Hematopoietic multipotent progenitor cell treated with erythropoietin and hydrocortisone succinate and interleukin-3 and kit ligand, for 8 days (in vitro differentiated cells): ENCODE measurements around the gene MUS81.
"Not testable (repeated sequence)": the region's sequence is repeated elsewhere in the genome, so short reads cannot be mapped to it uniquely, and the experiment has no call there.

Experiments used
- DNase-seq: peaks from one replicate; pipeline ENCODE4 v3.0.0-alpha.2; 2015

MUS81 gene

DNA sequence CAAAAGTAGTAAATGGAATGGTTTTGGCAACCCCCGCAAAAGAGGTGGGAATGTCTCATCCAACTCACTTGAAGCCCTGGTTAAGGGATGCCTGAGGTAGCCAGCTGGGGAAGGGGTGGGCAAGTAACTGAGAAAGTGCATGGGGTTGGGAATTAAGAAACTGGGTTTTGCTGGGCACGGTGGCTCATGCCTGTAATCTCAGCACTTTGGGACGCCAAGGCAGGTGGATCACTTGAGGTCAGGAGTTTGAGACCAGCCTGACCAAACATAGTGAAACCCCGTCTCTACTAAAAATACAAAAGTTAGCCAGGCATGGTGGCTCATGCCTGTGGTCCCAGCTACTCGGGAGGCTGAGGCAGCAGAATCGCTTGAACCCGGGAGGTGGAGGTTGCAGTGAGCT lies 11.5 kb upstream of the MUS81 start:
- not testable (repeated sequence) for DNase-seq

- DNase-seq: no peak
Measured at GRCh38 chr11:65849366-65849765, 10.9 kb upstream of the MUS81 start.

DNA sequence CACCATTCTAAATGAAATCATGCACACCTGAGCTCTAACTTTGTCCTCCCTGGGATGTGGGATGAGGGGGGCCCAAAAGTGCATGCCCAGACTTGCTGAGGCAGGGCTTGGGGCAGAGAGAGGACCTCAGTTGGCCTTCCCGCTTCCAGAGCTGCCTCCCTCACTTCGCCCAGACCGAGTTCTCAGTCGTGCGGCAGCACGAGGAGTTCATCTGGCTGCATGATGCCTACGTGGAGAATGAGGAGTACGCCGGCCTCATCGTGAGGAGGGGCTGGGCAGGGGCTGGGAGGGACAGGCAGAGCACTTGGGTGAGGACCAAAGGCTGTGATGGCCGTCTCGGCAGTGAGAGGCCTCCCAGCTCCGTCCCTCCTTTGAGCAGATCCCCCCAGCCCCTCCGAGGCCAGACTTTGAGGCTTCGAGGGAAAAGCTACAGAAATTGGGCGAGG lies 10.4 kb upstream of the MUS81 start:
- no peak for DNase-seq

DNA sequence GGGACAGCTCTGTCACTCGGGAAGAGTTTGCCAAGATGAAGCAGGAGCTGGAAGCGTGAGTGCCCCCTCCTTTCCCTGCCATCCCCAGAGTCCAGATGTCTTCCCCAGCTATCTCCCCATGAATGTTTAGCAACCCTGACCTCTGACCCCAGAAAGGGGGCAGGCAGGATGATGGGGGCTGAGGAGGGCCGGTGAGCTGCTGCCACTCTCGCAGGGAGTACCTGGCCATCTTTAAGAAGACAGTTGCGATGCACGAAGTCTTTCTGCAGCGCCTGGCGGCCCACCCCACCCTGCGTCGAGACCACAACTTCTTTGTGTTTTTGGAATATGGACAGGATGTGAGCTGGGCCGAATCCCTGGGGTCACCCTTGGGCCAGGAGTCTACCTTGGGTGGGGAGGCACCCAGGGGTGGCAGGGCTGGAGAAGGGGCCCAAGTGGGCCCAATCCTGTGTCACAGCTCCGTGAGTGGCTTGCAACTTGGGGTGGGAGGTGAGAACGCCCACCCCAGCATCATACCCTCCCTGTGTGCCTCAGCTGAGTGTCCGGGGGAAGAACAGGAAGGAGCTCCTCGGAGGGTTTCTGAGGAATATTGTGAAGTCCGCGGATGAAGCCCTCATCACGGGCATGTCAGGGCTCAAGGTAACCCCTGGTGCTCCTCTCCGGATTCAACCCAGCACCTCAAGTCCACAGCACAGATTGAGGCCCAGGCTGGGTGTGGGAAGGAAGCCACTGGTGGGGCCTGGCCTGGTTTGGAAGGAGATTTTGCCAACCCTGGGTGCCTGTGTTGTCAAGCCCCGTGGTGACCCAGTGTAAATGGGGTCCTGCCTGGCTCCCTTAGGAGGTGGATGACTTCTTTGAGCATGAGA lies 9.8 kb upstream of the MUS81 start:
- no peak for DNase-seq

DNA sequence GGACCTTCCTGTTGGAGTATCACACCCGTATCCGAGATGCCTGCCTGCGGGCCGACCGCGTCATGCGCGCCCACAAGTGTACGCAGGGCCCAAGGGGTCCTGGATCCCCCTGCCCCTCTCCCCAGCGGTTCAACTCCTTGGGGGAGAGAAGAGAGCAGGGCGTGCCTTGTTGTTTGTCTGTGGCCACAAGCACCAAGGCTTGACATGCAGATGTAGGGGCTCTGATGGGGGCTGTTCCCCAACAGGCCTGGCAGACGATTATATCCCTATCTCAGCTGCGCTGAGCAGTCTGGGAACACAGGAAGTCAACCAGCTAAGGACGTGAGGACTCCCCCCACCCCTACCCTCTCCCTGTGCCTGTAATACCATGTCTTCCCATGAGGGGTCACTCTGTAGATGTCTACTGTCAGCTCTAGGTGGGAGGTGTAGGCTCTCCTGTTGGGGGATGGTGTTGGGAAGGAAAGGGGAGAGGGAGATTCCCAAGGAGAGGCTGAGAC lies 9.1 kb upstream of the MUS81 start:
- peak; percentile 54 for DNase-seq

DNA sequence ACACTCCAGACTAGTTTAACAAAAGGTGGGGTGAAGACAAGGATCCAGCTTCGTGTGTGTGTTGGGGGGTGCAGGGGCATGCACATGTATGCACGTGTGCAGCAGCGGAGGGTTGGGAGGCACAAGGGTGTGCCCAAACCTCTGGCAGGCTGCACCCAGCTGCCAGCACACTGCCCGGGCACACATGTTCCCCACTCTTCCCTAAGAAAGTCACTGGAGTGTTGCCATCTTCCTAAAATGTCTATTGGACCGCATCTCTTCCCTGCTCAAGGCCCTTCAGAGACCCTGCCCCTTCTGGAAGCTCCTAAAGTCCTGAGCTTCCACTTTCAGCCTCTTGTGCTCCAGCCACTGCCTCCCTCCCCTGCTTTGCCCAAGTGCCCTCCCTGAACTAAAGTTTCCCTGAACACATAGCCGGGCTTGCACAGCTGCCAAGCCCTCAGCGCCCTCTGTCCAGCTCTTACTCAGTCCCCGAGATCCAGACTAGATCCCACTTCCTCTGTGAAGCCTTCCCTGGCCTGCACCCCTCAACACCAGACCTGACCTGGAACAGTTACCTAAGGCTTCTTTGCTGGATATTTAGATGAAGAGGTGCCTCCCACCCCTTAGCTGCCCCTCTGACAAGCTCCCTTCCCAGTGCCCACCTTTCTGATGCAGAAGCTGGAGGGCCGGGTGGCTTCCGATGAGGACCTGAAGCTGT lies 8.3 kb upstream of the MUS81 start:
- DNase-seq: no peak

DNA sequence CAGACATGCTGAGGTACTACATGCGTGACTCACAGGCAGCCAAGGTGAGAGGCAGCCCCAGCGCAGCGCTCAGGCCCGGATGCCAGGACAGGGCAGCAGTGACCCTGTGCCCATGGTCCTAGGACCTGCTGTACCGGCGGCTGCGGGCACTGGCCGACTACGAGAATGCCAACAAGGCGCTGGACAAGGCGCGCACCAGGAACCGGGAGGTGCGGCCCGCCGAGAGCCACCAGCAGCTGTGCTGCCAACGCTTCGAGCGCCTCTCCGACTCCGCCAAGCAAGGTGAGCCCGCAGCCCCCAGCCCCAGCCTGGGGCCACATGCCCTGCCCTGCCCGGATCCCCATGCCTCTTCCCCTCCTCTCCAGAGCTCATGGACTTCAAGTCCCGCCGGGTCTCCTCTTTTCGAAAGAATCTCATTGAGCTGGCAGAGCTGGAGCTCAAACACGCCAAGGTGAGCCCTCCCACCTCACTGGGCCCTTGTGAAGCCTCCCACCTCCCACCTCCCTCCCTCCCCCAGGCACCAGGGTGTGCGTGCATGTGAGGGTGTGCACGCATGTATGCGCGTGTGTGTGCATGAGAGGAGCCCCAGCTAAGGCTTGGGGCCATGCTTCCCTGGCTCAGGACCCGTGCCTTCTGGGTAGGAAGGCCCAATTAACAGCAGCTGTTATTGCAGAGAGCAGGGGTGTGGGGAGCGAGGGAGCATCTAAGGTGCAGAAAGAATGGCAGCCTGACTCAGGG lies 7.6 kb upstream of the MUS81 start:
- DNase-seq: no peak

- no peak for DNase-seq
Measured at GRCh38 chr11:65853246-65853979, 6.8 kb upstream of the MUS81 start.

DNA sequence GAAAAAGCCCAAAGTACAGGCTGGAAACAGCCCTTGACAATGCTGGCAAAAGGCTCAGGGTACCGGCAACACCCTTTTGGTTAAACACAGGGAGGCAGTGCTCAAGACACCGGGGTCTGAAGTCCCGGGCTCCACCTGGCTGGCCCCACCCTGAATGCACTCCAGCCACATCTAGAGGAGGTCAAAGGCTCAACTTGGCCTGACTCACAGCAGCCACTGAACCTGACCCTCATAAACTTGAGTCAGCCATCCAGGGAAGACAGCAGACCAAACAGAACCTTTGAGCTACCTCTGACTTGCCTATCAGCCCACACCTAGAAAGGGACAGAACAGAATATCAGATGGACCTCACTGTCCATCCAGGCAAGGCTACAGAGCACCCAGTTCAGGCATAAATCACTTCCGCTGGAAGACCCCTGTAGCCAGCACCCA lies 6.1 kb upstream of the MUS81 start:
- no peak for DNase-seq

DNA sequence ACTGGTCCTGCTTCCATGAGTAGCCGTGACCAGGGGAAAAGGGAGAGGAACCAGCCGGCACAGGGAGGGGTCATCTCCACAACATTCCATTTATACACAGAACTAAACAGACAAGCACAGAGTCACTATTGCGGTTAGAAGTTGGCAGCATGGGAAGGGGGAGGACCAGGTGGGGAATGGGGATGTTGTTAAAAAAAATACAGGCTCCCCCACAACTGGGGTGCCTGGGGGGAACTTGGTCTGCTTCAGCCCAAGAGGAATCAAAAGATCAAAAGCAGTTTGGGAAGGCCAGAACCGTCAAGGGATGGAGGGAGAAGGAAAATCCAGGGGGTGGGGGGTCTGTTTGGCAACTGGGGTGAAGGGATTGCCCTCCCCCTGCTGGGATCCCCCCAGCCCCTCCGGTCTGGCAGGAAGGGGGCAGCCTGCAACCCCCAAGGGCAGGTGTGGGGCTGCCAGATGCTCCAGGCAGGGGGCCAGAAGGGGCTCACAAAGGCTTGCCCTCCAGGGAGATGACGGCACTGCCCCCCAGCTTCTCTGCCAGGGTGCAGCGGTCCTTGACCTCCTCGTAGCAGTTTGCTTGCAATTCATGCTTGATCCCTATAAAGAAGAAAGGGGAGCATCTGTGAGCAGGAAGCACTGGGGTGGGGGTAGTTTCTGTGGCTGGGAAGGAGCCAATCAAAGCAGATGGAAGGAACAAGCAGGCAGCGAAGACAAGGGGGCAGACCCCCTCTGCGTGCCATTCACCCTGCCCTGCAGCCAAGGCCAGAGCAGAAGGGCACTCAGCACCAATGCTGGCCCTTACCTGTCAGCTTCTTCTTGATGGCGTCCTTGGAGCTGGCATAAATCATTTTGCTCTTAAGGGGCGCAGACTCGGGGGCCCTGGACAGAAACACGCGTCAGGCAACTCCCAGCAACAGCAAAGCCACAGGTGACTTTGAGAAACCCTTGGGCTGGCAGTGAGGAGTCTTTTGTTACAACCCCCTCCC lies 5.1 kb upstream of the MUS81 start:
- DNase-seq: no peak

DNA sequence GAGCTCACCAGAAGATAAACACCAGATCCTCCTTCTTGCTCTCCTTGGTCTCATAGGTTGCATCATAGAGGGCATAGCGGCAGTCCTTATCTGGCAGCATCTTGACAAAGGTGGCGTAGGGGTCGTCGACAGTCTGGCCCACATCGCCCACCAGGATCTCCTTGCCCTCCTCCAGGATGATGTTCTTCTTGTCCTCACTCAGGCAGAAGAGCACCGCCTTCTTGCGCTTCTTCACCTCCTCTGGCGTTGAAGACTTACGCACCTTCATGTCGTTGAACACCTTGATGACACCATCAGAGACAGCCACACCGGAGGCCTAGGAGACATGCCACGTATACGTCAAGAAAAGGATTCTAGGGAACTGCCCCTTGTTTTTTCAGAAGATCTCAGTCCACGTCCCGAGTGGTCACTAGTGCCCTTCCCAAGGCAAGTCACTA lies 4.3 kb upstream of the MUS81 start:
- no peak for DNase-seq

GRCh38 chr11:65856689-65857499 lies 3.3 kb upstream of the MUS81 start:
- peak; percentile 76 for DNase-seq

DNA sequence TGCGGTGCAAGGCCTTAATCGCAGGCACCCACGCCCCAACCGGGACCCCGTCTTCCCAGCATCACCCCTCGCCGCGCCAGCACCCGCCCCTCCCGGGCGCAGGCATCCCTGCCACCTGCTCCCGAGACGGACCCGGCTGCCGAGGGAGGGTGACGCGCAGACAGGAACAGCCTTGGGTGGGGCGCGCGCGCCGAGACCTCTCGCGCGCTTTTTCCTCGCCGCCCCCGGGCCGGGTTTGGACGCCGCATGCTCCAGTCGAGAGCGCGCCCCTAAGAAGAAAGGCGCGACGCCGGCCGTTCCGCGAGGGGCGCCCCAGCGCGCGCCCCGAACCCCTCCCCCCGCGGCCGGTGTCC lies 2.8 kb upstream of the MUS81 start:
- peak; percentile 54 for DNase-seq

- DNase-seq: peak; percentile 96
Measured at GRCh38 chr11:65857853-65858680, 2.2 kb upstream of the MUS81 start, which contains the start of gene CFL1. TSS of gene CFL1 (minus strand) at chr11:65858180. CDS start at chr11:65858099, 81 bp downstream.

DNA sequence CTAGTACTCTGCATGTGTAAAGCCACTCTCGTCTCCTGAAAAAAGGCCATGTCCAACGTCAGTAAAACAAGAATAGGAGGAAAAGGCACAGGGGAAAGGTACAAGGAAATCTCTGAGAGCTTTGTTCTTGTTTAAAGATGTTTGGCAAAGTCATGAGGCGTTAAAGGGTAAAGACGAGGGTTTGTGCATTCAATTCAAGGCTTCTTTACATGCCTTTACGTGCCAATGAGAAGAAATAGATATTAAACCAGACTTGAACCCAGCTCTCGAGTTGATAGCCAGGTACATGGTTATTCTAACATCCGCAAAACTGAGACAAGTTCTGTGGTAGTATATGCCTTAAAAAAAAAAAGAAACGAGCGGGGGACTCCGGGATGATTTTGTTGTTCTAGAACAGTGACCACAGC lies 1.5 kb upstream of the MUS81 start:
- no peak for DNase-seq

DNA sequence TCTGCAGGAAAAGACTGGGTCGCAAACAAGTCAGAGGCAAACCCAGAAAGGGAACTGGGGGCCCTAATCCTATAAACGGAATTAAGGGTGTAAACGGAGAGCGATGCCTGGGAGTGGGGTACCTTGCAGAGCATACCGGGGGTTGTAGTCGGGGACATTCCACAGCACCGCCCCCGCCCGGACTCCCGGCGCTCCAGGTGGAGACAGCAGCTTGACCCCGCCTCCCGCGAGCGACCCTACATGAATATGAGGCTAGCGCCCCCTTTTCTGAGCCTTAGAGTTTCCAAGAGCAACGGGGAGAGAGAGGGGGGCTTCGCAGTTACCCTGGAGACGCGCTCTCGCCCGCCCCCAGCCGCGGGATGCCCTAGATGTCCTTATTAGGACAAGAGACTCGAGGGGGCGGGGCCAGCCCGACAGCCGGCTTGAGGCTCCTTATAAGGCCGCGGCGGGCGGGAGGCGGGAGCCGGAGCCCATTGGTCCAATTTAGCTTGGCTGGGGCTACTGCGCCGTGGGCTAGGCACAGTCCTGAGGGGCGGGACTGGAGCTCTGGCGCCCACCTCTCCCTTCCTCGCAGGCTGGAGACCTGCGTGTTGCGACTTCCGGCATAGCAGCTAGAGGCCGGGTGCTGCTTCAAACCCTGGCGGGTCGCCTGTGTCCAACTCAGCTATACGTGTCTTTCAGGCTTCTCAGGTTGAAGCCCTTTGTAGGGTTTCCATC lies 980 bp upstream of the MUS81 start:
- DNase-seq: peak; percentile 99

DNA sequence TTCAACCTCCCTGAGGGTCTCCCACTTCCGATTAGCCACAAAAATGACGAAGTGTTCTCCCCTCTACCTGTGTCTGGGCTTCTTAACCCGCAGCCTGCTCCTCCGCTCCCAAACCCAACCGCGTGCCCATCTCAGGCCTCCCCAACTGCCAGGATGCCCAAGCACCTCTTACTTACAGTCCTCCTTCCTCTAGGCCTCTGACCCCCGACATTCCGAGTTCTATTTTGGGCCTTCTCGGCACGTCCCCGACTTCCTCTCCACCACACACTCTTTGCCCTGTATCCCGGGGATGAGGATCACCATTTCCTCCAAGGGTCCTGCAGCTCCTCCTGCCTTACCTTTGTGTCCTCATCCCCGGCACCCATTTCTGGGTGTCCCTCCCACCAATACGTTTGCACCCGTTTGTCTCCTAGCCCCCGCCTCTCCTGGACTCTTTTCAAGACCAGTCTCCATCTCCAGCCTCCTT lies 388 bp upstream of the MUS81 start:
- no peak for DNase-seq

- peak; percentile 35 for DNase-seq
Measured at GRCh38 chr11:65861165-65861505, 902 bp downstream of the MUS81 start.
